GM19240 (cell line): ENCODE data around the gene HOXD12.

ENCODE experiments used
- DNase-seq: peaks from one replicate; pipeline ENCODE4 v3.0.0; 2011; ENCODE audit warnings: low spot score; ENCODE audit not compliant: insufficient read length

HOXD12 gene

GRCh38 chr2:176105078-176105729, 5.6 kb downstream of the HOXD12 start:
- DNase-seq, result no peak

DNA sequence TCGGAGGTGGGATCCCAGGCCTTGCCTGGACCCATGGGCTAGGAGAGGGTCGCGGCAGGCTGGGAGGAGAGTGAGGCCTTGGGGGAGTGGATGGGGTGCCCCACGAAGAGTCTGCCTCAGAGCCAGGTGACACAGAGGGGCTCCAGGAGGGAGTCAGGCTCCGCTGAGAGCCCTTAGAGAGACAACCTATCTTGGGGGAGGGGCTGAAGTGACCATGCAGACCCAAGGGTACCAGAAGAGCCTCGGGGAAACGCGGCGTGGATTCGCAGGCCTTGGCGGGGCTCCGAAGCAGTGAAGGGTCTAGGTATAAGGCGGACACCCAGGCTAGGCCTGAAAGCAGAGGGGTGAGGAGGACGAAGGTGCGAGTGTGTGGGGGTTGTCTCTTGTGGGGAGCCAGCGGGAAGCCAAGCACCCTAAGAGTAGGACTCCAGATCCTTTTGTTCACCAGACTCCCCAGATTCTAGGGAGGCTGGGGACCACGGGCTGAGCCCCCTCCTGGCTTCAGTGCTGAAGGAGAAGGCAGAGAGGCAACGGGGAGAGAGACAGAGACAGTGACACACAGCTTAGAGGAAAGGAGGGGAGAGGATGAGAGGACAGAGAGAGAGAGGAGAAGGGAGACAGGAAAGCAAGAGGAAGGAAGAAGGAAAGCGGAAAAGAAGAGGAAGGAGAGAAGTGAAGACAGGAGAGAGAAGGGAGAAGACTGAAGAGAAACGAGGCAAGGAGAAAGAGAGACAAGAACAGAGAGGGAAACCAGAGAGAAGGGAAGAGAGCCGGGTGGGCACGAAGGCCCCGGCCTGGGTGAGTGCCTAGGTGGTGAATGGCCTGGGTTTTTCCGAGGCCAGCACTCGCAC, 6.4 kb downstream of the HOXD12 start:
- DNase-seq, result no peak

DNA sequence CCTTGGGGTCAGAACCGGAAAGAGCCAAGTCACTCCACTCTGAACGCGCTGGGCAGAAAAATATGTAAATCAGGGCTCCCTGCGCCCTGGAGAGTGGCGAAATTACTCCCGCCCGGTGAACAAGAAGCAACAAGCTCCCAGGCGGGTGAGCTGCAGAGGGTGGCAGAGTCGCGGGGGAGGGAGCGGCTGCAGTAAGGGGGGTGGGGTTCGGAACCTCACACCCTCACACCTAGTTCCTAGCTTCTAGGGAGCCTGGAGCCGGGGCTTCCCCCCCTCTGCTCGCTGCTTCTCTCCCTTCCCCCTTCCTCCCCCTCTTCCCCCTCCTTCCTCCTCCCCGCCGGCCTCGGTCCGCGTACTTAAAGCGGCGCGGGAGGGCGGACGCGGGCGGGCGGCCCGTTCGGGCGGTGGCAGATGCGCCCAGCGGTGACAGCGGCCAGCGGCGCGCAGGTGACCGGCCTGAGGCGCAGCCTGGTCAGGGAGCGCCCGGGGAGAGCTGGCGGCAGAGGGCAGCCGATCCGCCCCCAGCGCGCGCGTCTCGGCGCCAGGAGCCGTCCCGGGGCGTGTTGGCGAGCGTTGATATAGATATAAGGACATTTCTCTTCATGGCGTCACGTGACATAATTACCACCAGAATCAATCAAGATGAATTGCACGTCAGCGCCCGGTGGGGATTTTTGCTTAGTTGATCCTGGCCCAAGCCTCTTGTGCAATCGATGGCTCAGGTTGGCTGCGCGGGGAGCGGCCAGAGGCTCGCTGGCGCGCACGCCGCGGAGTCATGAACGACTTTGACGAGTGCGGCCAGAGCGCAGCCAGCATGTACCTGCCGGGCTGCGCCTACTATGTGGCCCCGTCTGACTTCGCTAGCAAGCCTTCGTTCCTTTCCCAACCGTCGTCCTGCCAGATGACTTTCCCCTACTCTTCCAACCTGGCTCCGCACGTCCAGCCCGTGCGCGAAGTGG, 7.3 kb downstream of the HOXD12 start, which contains the start of gene HOXD11:
TSS of gene HOXD11 (plus strand) at position 700 of the 959 bp plus-strand sequence. CDS start at position 776, 76 bp downstream.
- no peak for DNase-seq

GRCh38 chr2:176107731-176108181, 8.2 kb downstream of the HOXD12 start:
- DNase-seq, result no peak

GRCh38 chr2:176109192-176109901, 9.8 kb downstream of the HOXD12 start:
- no peak for DNase-seq

GRCh38 chr2:176109946-176110345, 10.4 kb downstream of the HOXD12 start:
- DNase-seq, result no peak

GRCh38 chr2:176110415-176111308, 11.1 kb downstream of the HOXD12 start:
- no peak for DNase-seq

GRCh38 chr2:176111309-176111663, 11.7 kb downstream of the HOXD12 start:
- no peak for DNase-seq

DNA sequence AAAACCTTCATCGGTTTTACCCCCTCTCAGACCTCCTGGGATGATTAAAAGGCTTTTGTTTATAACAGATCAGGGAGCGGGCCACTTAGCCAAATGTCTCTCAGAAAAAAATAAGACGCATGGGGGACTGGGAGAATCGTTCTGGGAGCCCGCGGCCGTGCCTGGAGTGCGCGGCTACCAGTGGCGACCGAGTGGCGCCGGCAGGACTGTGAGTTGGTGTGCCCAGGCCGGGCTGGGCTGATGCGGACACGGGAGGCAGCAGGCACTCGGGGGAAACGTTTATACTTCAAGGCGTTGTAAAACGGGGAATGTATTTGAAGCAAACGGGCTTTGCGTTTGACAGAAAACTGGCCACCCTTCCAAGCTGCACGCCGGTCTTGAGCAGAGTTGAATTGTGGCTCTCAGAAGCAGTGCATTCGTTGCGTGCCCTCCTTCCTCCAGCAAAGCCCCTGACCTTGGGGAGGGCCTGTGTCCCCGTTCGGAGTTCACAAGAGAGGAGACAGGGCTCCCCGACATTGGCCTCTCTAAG, 12.3 kb downstream of the HOXD12 start:
- no peak for DNase-seq

DNA sequence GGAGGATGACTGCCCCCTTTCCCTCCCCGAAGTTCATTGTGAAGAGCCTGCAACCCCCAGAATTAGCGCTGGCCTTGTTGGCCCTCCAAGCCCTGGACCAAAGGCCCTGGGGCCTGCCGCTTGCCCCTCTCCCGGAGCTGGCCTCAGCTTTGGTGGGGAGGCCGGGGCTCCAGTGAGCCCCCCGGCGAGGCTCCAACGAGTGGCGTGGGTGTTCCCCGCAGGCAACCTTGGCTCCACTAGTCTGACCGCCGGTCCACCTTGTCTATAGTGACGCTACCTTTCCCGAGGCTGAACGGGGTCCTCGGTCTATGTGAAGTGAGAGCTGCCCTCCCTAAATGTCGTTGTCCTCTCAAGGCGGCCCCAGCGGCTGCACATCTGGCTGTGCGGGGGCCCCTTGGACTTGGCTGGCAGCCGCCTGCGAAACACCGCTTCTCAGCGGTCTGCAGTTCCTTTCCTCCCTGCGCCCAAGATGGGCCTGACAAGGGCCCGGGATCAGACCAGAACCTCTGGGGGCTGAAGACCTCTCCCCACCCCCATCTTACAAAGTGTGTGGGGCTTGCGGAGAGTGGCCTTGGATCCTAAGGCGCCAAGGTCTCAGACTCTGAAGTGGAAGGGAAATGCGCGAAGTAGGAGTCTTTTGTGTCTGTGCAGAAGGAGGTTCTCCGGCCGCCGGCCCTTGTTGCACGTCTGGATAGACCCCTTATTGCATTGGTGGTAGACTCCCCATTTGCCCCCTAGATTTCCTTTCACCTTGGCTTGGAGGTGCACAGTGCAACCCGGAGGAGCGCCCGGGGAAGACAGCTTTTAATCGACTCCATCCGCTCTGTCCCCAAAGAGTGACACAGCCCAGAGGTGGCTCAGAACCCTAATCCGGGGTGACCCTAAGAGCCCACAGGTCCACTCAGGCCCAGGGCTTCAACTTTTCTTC, 13.0 kb downstream of the HOXD12 start:
- DNase-seq, result no peak

GRCh38 chr2:176114120-176114929, 14.7 kb downstream of the HOXD12 start:
- DNase-seq, result no peak

GRCh38 chr2:176114930-176115625, 15.5 kb downstream of the HOXD12 start:
- no peak for DNase-seq

DNA sequence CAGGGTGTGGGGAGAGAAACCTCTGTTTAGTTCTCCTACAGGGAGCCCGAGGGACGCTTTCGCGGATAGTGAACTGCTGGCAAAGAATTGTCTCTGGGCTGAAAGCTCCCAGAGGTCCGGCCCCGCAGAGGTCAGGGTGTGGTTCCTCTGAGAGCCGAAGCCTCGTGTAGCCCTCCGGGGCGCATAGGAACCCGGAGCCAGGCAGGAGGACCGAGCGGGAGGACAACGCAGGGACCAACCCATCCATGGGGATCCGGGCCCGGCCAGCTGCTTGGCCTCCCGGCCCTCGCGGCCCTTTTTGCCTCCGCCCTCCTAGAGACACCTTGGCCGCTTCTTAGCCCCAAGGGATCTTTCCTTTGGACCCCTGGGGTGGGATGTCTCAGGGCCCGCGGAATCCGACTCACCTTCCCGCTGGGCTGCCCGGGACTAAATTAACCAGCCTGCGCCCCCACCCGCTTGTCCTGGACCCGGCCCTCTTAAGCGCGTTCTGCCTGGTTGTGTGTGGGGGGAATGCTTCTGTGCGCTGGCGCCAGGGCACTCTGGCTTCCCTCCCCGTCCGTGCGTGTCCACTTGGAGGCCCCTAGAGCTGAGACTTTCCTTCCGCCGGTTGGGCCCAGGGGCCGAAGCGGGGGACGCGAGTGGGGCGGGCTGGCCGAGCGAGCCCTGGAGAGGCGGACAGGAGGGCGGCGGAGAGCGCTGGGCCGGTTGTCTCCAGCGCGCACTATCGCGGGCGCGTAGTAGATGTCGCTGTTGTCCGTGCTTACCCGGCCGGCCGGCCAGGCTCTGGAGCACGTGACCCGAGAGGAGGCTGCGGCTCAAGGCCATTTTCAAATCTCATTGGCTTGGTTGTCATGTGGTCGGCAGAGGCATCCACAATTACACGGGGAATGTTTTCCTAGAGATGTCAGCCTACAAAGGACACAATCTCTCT, 16.6 kb downstream of the HOXD12 start, which contains the start of gene HOXD10:
TSS of gene HOXD10 (plus strand) at position 896 of the 931 bp plus-strand sequence. CDS start 56 bp downstream, outside the sequence.
- no peak for DNase-seq

DNA sequence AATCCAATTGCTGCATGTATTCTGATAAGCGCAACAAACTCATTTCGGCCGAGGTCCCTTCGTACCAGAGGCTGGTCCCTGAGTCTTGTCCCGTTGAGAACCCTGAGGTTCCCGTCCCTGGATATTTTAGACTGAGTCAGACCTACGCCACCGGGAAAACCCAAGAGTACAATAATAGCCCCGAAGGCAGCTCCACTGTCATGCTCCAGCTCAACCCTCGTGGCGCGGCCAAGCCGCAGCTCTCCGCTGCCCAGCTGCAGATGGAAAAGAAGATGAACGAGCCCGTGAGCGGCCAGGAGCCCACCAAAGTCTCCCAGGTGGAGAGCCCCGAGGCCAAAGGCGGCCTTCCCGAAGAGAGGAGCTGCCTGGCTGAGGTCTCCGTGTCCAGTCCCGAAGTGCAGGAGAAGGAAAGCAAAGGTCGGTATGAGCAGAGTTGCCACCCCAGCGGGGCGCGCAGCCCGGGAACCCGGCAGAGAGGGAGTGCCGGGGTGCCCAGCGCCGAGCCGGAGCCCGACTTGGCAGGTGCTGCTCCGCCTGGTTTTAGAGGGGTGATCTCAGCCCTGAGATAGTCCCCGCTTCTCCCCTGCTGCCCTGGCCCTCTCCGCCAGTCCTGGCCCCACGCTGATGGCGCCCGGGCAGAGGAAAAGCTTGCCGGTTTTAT, 17.7 kb downstream of the HOXD12 start:
- no peak for DNase-seq

- no peak for DNase-seq
These were observed 18.3 kb downstream of the HOXD12 start for GRCh38 chr2:176117823-176118371.
